Activated CD4-positive, alpha-beta T cell treated with anti-CD3 and anti-CD28 coated beads for 36 hours (primary cell): ENCODE data around the gene DTX3L. TPM values are rescaled to one million over a fixed set of nuclear protein-coding genes. Genes with fewer than 3 reads are reported as not detected.
A peak's percentile ranks its signal among the peaks of the same experiment; 100 is the strongest.

Experiments
- ATAC-seq: fragments of 200-7000 bp; cut with Tn5 transposase; one replicate; pipeline ENCODE4 v1.10.0; 2021; ENCODE audit warnings: mild to moderate bottlenecking, moderate library complexity
- CTCF ChIA-PET: fragments of 350-600 bp; sonication (Branson Sonifier 250); formaldehyde crosslinking; loops from one replicate; lab custom pipeline; 2021; ENCODE audit warnings: antibody characterized with exemption; lab: Charles Lee
- POLR2A ChIA-PET: fragments of 350-600 bp; sonication (Branson Sonifier 250); formaldehyde crosslinking; loops from one replicate; lab custom pipeline; 2021; ENCODE audit warnings: antibody characterized with exemption, inconsistent platforms; lab: Charles Lee
- DNase-seq: peaks from one replicate; pipeline ENCODE4 v3.0.0-alpha.2; 2020
- H3K27ac Mint-ChIP-seq: one replicate; pipeline ENCODE4 v1.8.0; 2021; ENCODE audit warnings: mixed read lengths
- H3K27me3 Mint-ChIP-seq: one replicate; pipeline ENCODE4 v1.8.0; 2021; ENCODE audit warnings: mixed read lengths
- H3K36me3 Mint-ChIP-seq: one replicate; pipeline ENCODE4 v1.8.0; 2021; ENCODE audit warnings: low read depth, mixed read lengths
- H3K4me1 Mint-ChIP-seq: one replicate; pipeline ENCODE4 v1.8.0; 2021; ENCODE audit warnings: mixed read lengths
- H3K4me3 Mint-ChIP-seq: one replicate; pipeline ENCODE4 v1.8.0; 2021; ENCODE audit warnings: mild to moderate bottlenecking, moderate library complexity, mixed read lengths
- H3K9me3 Mint-ChIP-seq: one replicate; pipeline ENCODE4 v1.8.0; 2021; ENCODE audit warnings: low read depth, mixed read lengths
- intact Hi-C, 2 experiments: fragments of 100-400 bp; cut with DNase I in 1 of 2; cut with micrococcal nuclease in 1 of 2; formaldehyde crosslinking; loops; one replicate each; pipeline versions ENCODE4 v1.14.2 to v1.15.1; 2022 to 2024; cut with DNase I, micrococcal nuclease
- total RNA-seq, 2 experiments: library from RNA; stranded (reverse); gene quantifications; one replicate each; pipeline ENCODE4 v1.2.3, GENCODE V29; 2021

The DTX3L gene
- total RNA-seq, 2 experiments from 2014 or later: 42.0 to 52.0 TPM

GRCh38 chr3:122580470-122580869 lies 16.3 kb downstream of the DTX3L start:
- DNase-seq (no peak), ATAC-seq (no peak)
- Mint-ChIP-seq H3K9me3 (peaks cover 20% of the 10 kb centered on the region), H3K27ac (no peak overlapping the region), H3K4me1 (peaks cover 45% of the 10 kb centered on the region), H3K27me3 (no peaks in the 10 kb centered on the region), H3K36me3 (peaks cover 39% of the 10 kb centered on the region), H3K4me3 (no peak overlapping the region)
- POLR2A ChIA-PET: no interaction called here
- CTCF ChIA-PET: no interaction called here
- intact Hi-C loops: no loop called here

- ATAC-seq (no peak), DNase-seq (no peak)
- POLR2A ChIA-PET: no interaction called here
- intact Hi-C loops: no loop called here
- Mint-ChIP-seq H3K9me3 (peaks cover 20% of the 10 kb centered on the region), H3K4me1 (peaks cover 42% of the 10 kb centered on the region), H3K27ac (no peak overlapping the region), H3K4me3 (no peak overlapping the region), H3K36me3 (peaks cover 39% of the 10 kb centered on the region), H3K27me3 (no peaks in the 10 kb centered on the region)
- CTCF ChIA-PET: no interaction called here
Measured at GRCh38 chr3:122581622-122582021, 17.5 kb downstream of the DTX3L start.

GRCh38 chr3:122582390-122582789 lies 18.3 kb downstream of the DTX3L start:
- H3K36me3 Mint-ChIP-seq: peaks cover 39% of the 10 kb centered on the region
- ATAC-seq (no peak), DNase-seq (no peak)

GRCh38 chr3:122586098-122586497 lies 22.0 kb downstream of the DTX3L start:
- Mint-ChIP-seq H3K4me1 (peaks cover 38% of the 10 kb centered on the region), H3K36me3 (peaks cover 30% of the 10 kb centered on the region), H3K27ac (no peak overlapping the region), H3K9me3 (peaks cover 20% of the 10 kb centered on the region), H3K27me3 (no peaks in the 10 kb centered on the region), H3K4me3 (no peak overlapping the region)
- ATAC-seq: peak; percentile 42
- CTCF ChIA-PET: interaction anchor here (1.2 to 1.8 kb wide), 2 partner anchors 14 to 93 kb away, joined by 5 read pairs; no protein-coding TSS in a partner anchor
- no peak for DNase-seq
- intact Hi-C loops: loop anchor here (1.0 to 2.0 kb wide), 2 partner anchors 24 to 25 kb away; no protein-coding TSS in a partner anchor
- POLR2A ChIA-PET: interaction anchor here (1.0 kb wide), 1 partner anchor 83 kb away, joined by 3 read pairs; no protein-coding TSS in a partner anchor

More at GRCh38 chr3:122582390-122582789, 18.3 kb downstream of the DTX3L start:
- Mint-ChIP-seq H3K27me3 (no peaks in the 10 kb centered on the region), H3K27ac (no peak overlapping the region), H3K9me3 (peaks cover 20% of the 10 kb centered on the region), H3K4me1 (peaks cover 40% of the 10 kb centered on the region), H3K4me3 (no peak overlapping the region)
- POLR2A ChIA-PET: no interaction called here
- CTCF ChIA-PET: no interaction called here
- intact Hi-C loops: no loop called here

- intact Hi-C loops: loop anchor here (1.0 to 2.0 kb wide), 2 partner anchors 23 to 24 kb away; no protein-coding TSS in a partner anchor
- POLR2A ChIA-PET: interaction anchor here (1.0 kb wide), 1 partner anchor 82 kb away, joined by 3 read pairs; no protein-coding TSS in a partner anchor
- no peak overlapping the region for H3K4me3 Mint-ChIP-seq
- peaks cover 38% of the 10 kb centered on the region for H3K4me1 Mint-ChIP-seq
- CTCF ChIA-PET: interaction anchor here (0.7 to 1.8 kb wide), 3 partner anchors 13 to 300 kb away, joined by 3 to 5 read pairs (median 5); no protein-coding TSS in a partner anchor
- peak; percentile 75 for ATAC-seq
- peak overlapping the region; percentile 72 for H3K27ac Mint-ChIP-seq
- peaks cover 26% of the 10 kb centered on the region for H3K36me3 Mint-ChIP-seq
- no peaks in the 10 kb centered on the region for H3K27me3 Mint-ChIP-seq
- peaks cover 13% of the 10 kb centered on the region for H3K9me3 Mint-ChIP-seq
- no peak for DNase-seq
Measured at GRCh38 chr3:122586773-122587485, 22.8 kb downstream of the DTX3L start.

GRCh38 chr3:122587572-122587971 lies 23.4 kb downstream of the DTX3L start:
- no peak for ATAC-seq
- Mint-ChIP-seq H3K4me3 (no peak overlapping the region), H3K36me3 (peaks cover 24% of the 10 kb centered on the region), H3K4me1 (peaks cover 38% of the 10 kb centered on the region), H3K9me3 (peaks cover 10% of the 10 kb centered on the region), H3K27ac (no peak overlapping the region), H3K27me3 (no peaks in the 10 kb centered on the region)
- intact Hi-C loops: loop anchor here in 1 of 2 experiments (2.0 kb wide), 1 partner anchor 23 kb away; no protein-coding TSS in a partner anchor
- POLR2A ChIA-PET: interaction anchor here (0.6 kb wide), 1 partner anchor 25 kb away, joined by 3 read pairs; no protein-coding TSS in a partner anchor
- CTCF ChIA-PET: interaction anchor here (0.9 to 1.8 kb wide), 3 partner anchors 13 to 195 kb away, joined by 3 to 5 read pairs (median 5); no protein-coding TSS in a partner anchor
- DNase-seq: no peak

GRCh38 chr3:122589297-122589696 lies 25.2 kb downstream of the DTX3L start:
- Mint-ChIP-seq H3K27ac (no peak overlapping the region), H3K27me3 (no peaks in the 10 kb centered on the region), H3K9me3 (no peaks in the 10 kb centered on the region), H3K36me3 (peaks cover 12% of the 10 kb centered on the region), H3K4me3 (no peak overlapping the region), H3K4me1 (peaks cover 33% of the 10 kb centered on the region)
- ATAC-seq (no peak), DNase-seq (no peak)
- CTCF ChIA-PET: no interaction called here
- POLR2A ChIA-PET: no interaction called here
- intact Hi-C loops: no loop called here

GRCh38 chr3:122590610-122591009 lies 26.5 kb downstream of the DTX3L start:
- peaks cover 11% of the 10 kb centered on the region for H3K36me3 Mint-ChIP-seq
- POLR2A ChIA-PET: no interaction called here
- intact Hi-C loops: no loop called here
- H3K9me3 Mint-ChIP-seq: no peaks in the 10 kb centered on the region
- ATAC-seq (no peak), DNase-seq (no peak)
- H3K4me3 Mint-ChIP-seq: no peak overlapping the region
- no peaks in the 10 kb centered on the region for H3K27me3 Mint-ChIP-seq
- H3K27ac Mint-ChIP-seq: no peak overlapping the region
- CTCF ChIA-PET: interaction anchor here (1.1 to 1.2 kb wide), 2 partner anchors 28 to 79 kb away, joined by 3 read pairs; no protein-coding TSS in a partner anchor
- peaks cover 25% of the 10 kb centered on the region for H3K4me1 Mint-ChIP-seq

GRCh38 chr3:122594025-122594424 lies 29.9 kb downstream of the DTX3L start:
- Mint-ChIP-seq H3K27me3 (no peaks in the 10 kb centered on the region), H3K27ac (no peak overlapping the region), H3K4me1 (peaks cover 6% of the 10 kb centered on the region), H3K9me3 (peaks cover 1% of the 10 kb centered on the region), H3K36me3 (peaks cover 12% of the 10 kb centered on the region), H3K4me3 (no peak overlapping the region)
- ATAC-seq (no peak), DNase-seq (no peak)
- intact Hi-C loops: no loop called here
- POLR2A ChIA-PET: no interaction called here
- CTCF ChIA-PET: no interaction called here

- Mint-ChIP-seq H3K27me3 (no peaks in the 10 kb centered on the region), H3K4me3 (no peak overlapping the region), H3K9me3 (peaks cover 1% of the 10 kb centered on the region), H3K36me3 (peaks cover 4% of the 10 kb centered on the region), H3K27ac (no peak overlapping the region), H3K4me1 (peaks cover 3% of the 10 kb centered on the region)
- ATAC-seq (no peak), DNase-seq (no peak)
- intact Hi-C loops: no loop called here
- CTCF ChIA-PET: interaction anchor here (0.7 to 2.4 kb wide), 4 partner anchors 20 to 238 kb away, joined by 3 to 8 read pairs (median 3); no protein-coding TSS in a partner anchor
- POLR2A ChIA-PET: no interaction called here
Measured at GRCh38 chr3:122598151-122598550, 34.0 kb downstream of the DTX3L start.

GRCh38 chr3:122598556-122598955 lies 34.4 kb downstream of the DTX3L start:
- ChIA-PET CTCF (interaction anchor here (0.7 to 2.4 kb wide), 4 partner anchors 20 to 238 kb away, joined by 3 to 8 read pairs (median 3); no protein-coding TSS in a partner anchor), POLR2A (no interaction called here)
- no peak overlapping the region for H3K4me3 Mint-ChIP-seq
- H3K36me3 Mint-ChIP-seq: peaks cover 6% of the 10 kb centered on the region
- H3K4me1 Mint-ChIP-seq: peaks cover 5% of the 10 kb centered on the region
- no peak for ATAC-seq
- peaks cover 1% of the 10 kb centered on the region for H3K9me3 Mint-ChIP-seq
- no peak for DNase-seq
- H3K27me3 Mint-ChIP-seq: no peaks in the 10 kb centered on the region
- no peak overlapping the region for H3K27ac Mint-ChIP-seq
- intact Hi-C loops: no loop called here
